Liver (tissue), 9 donors: Measurements from ENCODE around the gene ZNF346. TPM values are rescaled to one million over a fixed set of nuclear protein-coding genes. Genes with fewer than 3 reads are reported as not detected.
"Not testable (repeated sequence)": the region's sequence is repeated elsewhere in the genome, so short reads cannot be mapped to it uniquely, and the experiment has no call there.

Experiments used
- DNase-seq: peaks from one replicate; pipeline ENCODE4 v3.0.0-alpha.2; 2017; ENCODE audit warnings: low spot score
- H3K27ac ChIP-seq, 2 donors: one replicate each; pipeline ENCODE4 v1.7.0; 2013; ENCODE audit warnings: inconsistent platforms in 2 of 2, low read length in 2 of 2, control low read depth in 1 of 2, low read depth in 1 of 2, mild to moderate bottlenecking in 1 of 2
- H3K27me3 ChIP-seq, 4 donors: one replicate each; pipeline versions ENCODE4 v1.6.1 to v1.7.0; 2013; ENCODE audit warnings: low read length in 3 of 4, inconsistent platforms in 1 of 4, mild to moderate bottlenecking in 1 of 4, moderate library complexity in 1 of 4; ENCODE audit not compliant: control insufficient read depth in 4 of 4, insufficient read depth in 4 of 4
- H3K36me3 ChIP-seq, 4 donors: one replicate each; pipeline versions ENCODE4 v1.6.1 to v1.7.0; 2013; ENCODE audit warnings: low read length in 3 of 4, mild to moderate bottlenecking in 3 of 4, low read depth in 1 of 4, moderate library complexity in 1 of 4; ENCODE audit not compliant: control insufficient read depth in 4 of 4, insufficient read depth in 3 of 4
- H3K4me1 ChIP-seq, 4 donors: one replicate each; pipeline versions ENCODE4 v1.6.1 to v1.7.0; 2013; ENCODE audit warnings: low read length in 3 of 4, mild to moderate bottlenecking in 3 of 4, moderate library complexity in 1 of 4; ENCODE audit not compliant: control insufficient read depth in 4 of 4, insufficient read depth in 4 of 4
- H3K4me3 ChIP-seq, 3 donors: one replicate each; pipeline versions ENCODE4 v1.6.1 to v1.7.0; 2013; ENCODE audit warnings: low read length in 3 of 3, control low read depth in 1 of 3, low read depth in 1 of 3, mild to moderate bottlenecking in 1 of 3
- H3K9ac ChIP-seq, 2 donors: one replicate each; pipeline ENCODE4 v1.7.0; 2013; ENCODE audit warnings: low read length in 2 of 2, mild to moderate bottlenecking in 2 of 2, moderate library complexity in 2 of 2, control low read depth in 1 of 2, low read depth in 1 of 2
- H3K9me3 ChIP-seq, 4 donors: one replicate each; pipeline versions ENCODE4 v1.6.1 to v1.7.0; 2013; ENCODE audit warnings: low read length in 3 of 4; ENCODE audit not compliant: control insufficient read depth in 4 of 4
- ATF3 ChIP-seq: IDR thresholded peaks from 2 replicates; pipeline ENCODE4 v1.6.1; 2016; ENCODE audit warnings: antibody characterized with exemption
- CTCF ChIP-seq: fragments of 150-350 bp; IDR thresholded peaks from 2 replicates; pipeline ENCODE4 v1.5.1; 2017; ENCODE audit warnings: improper control_type of control experiment, low read depth, low read length; ENCODE audit not compliant: missing input control
- EGR1 ChIP-seq, 2 donors: IDR thresholded peaks; 2 replicates each; pipeline ENCODE4 v1.6.1; 2016 to 2018; ENCODE audit warnings: antibody characterized with exemption in 2 of 2, low read depth in 2 of 2
- FOXA1 ChIP-seq: IDR thresholded peaks from 2 replicates; pipeline ENCODE4 v1.6.1; 2016; ENCODE audit warnings: antibody characterized with exemption
- FOXA2 ChIP-seq: IDR thresholded peaks from 2 replicates; pipeline ENCODE4 v1.6.1; 2016; ENCODE audit warnings: antibody characterized with exemption
- GABPA ChIP-seq, 2 donors: IDR thresholded peaks in 1 of 2; conservative IDR thresholded peaks in 1 of 2; 2 replicates each; pipeline ENCODE4 v1.6.1; 2016; ENCODE audit warnings: antibody characterized with exemption in 2 of 2, mild to moderate bottlenecking in 1 of 2, moderate library complexity in 1 of 2
- HNF4A ChIP-seq, 2 donors: conservative IDR thresholded peaks; 2 replicates each; pipeline ENCODE4 v1.6.1; 2016; ENCODE audit warnings: antibody characterized with exemption in 2 of 2, mild to moderate bottlenecking in 2 of 2
- HNF4G ChIP-seq: IDR thresholded peaks from 2 replicates; pipeline ENCODE4 v1.6.1; 2016; ENCODE audit warnings: antibody characterized with exemption
- JUND ChIP-seq, 2 donors: IDR thresholded peaks; 2 replicates each; pipeline ENCODE4 v1.6.1; 2016; ENCODE audit warnings: antibody characterized with exemption in 2 of 2
- MAX ChIP-seq: IDR thresholded peaks from 2 replicates; pipeline ENCODE4 v1.6.1; 2016; ENCODE audit warnings: antibody characterized with exemption
- NR2F2 ChIP-seq: IDR thresholded peaks from 2 replicates; pipeline ENCODE4 v1.6.1; 2016; ENCODE audit warnings: antibody characterized with exemption
- RAD21 ChIP-seq, 2 donors: IDR thresholded peaks; 2 replicates each; pipeline ENCODE4 v1.6.1; 2016; ENCODE audit warnings: antibody characterized with exemption in 2 of 2, mild to moderate bottlenecking in 2 of 2
- REST ChIP-seq: IDR thresholded peaks from 2 replicates; pipeline ENCODE4 v1.6.1; 2016; ENCODE audit warnings: antibody characterized with exemption, mild to moderate bottlenecking
- SP1 ChIP-seq: IDR thresholded peaks from 2 replicates; pipeline ENCODE4 v1.6.1; 2018; ENCODE audit warnings: antibody characterized with exemption, mild to moderate bottlenecking
- YY1 ChIP-seq: IDR thresholded peaks from 2 replicates; pipeline ENCODE4 v1.6.1; 2016; ENCODE audit warnings: antibody characterized with exemption, mild to moderate bottlenecking
- ZBTB33 ChIP-seq: IDR thresholded peaks from 2 replicates; pipeline ENCODE4 v1.6.1; 2016; ENCODE audit warnings: antibody characterized with exemption
- whole genome bisulfite sequencing: extraction: QIAGEN DNeasy Blood & Tissue Kit; methylation state at CpG from one replicate; pipeline ENCODE4 v1.1.7; 2013; 5-methylcytosine and 5-hydroxymethylcytosine counted together
- polyA plus RNA-seq, 2 donors: library from polyadenylated mRNA; stranded (reverse) in 1 of 2; unstranded in 1 of 2; fragments of 200-250 nt in 1 of 2; fragments of >200 nt in 1 of 2; fragmentation: Nextera tagmentation in 1 of 2; extraction: Ambion mirVana in 1 of 2; gene quantifications; one replicate each; pipeline versions ENCODE4 v1.2.1 to v1.2.3, GENCODE V29; 2013 to 2015
- total RNA-seq, 2 donors: library from RNA; depleted of rRNA; stranded (reverse); fragments of >200 nt; gene quantifications; one replicate each; pipeline ENCODE4 v1.2.3, GENCODE V29; 2014
- donor health status: healthy.
- donor health status: healthy.
- donor health status: healthy.
- donor health status: healthy.
- donor health status: healthy.

Gene ZNF346
- total and polyA plus RNA-seq, 4 donors = 3.7 to 11.0 (median 6.4) TPM

- peaks cover 0 to 6% (median 3%) of the 10 kb centered on the region in 4 donors for H3K4me1 ChIP-seq
- TF ChIP-seq ATF3 (no peak), CTCF (no peak), YY1 (no peak), JUND (IDR thresholded peaks at IDR 0.05) (no peak), EGR1 (IDR thresholded peaks at IDR 0.05; ENCODE audit: low read depth in 2 of 2) (no peak), MAX (no peak), HNF4G (no peak), NR2F2 (no peak)
- WGBS = 99% methylated on average over 5 of the region's 5 CpGs
Measured at GRCh38 chr5:176998828-176999227, 23.7 kb upstream of the ZNF346 start.

GRCh38 chr5:176999526-176999925 lies 23.0 kb upstream of the ZNF346 start:
- H3K27me3 ChIP-seq, H3K36me3 ChIP-seq, DNase-seq, H3K4me3 ChIP-seq, H3K27ac ChIP-seq, H3K9me3 ChIP-seq, H3K4me1 ChIP-seq, H3K9ac ChIP-seq: not testable (repeated sequence)

More at GRCh38 chr5:176998828-176999227, 23.7 kb upstream of the ZNF346 start:
- H3K36me3 ChIP-seq = peaks cover 0 to 2% (median 0%) of the 10 kb centered on the region in 4 donors
- H3K9ac ChIP-seq = no peak overlapping the region
- H3K4me3 ChIP-seq = no peak overlapping the region
- H3K9me3 ChIP-seq = no peaks in the 10 kb centered on the region
- no peak overlapping the region for H3K27ac ChIP-seq
- no peak for DNase-seq
- no peaks in the 10 kb centered on the region for H3K27me3 ChIP-seq

GRCh38 chr5:177003649-177004048 lies 18.8 kb upstream of the ZNF346 start:
- Histone ChIP-seq H3K36me3 (peaks cover 0 to 2% (median 0%) of the 10 kb centered on the region in 4 donors), H3K27ac (no peak overlapping the region), H3K4me1 (peaks cover 3 to 18% (median 12%) of the 10 kb centered on the region in 4 donors), H3K9ac (no peak overlapping the region), H3K4me3 (no peak overlapping the region), H3K27me3 (no peaks in the 10 kb centered on the region), H3K9me3 (no peaks in the 10 kb centered on the region)
- no peak for TF ChIP-seq ATF3
- no peak for TF ChIP-seq HNF4G
- TF ChIP-seq FOXA2 = no peak
- TF ChIP-seq JUND (IDR thresholded peaks at IDR 0.05) = no peak
- TF ChIP-seq HNF4A (conservative IDR thresholded peaks at IDR 0.05) = no peak
- TF ChIP-seq NR2F2 = no peak
- TF ChIP-seq EGR1 (IDR thresholded peaks at IDR 0.05; ENCODE audit: low read depth in 2 of 2) = no peak
- no peak for TF ChIP-seq ZBTB33
- TF ChIP-seq RAD21 (IDR thresholded peaks at IDR 0.05) = no peak
- TF ChIP-seq GABPA (IDR thresholded peaks at IDR 0.05 in 1 of 2, conservative IDR thresholded peaks at IDR 0.05 in 1 of 2) = no peak
- TF ChIP-seq SP1 = no peak
- TF ChIP-seq YY1 = no peak
- no peak for TF ChIP-seq FOXA1
- TF ChIP-seq REST = no peak
- DNase-seq = no peak
- 84% methylated on average over 5 of the region's 5 CpGs for WGBS
